Activated CD4-positive, alpha-beta T cell treated with anti-CD3 and anti-CD28 coated beads, Interleukin-2, amount 10 ng/mL, durations not matched to agents 7 days and 5 days (primary cell): Measurements from ENCODE around the gene KNDC1. TPM values are rescaled to one million over a fixed set of nuclear protein-coding genes. Genes with fewer than 3 reads are reported as not detected.
"Not testable (repeated sequence)": the region's sequence is repeated elsewhere in the genome, so short reads cannot be mapped to it uniquely, and the experiment has no call there.

Experiments used
- CTCF ChIA-PET: fragments of 350-600 bp; sonication (Branson Sonifier 250); formaldehyde crosslinking; loops from one replicate; lab custom pipeline; 2021; ENCODE audit warnings: antibody characterized with exemption; lab: Charles Lee
- POLR2A ChIA-PET: fragments of 350-600 bp; sonication (Branson Sonifier 250); formaldehyde crosslinking; loops from one replicate; lab custom pipeline; 2021; ENCODE audit warnings: antibody characterized with exemption; lab: Charles Lee
- DNase-seq: peaks from one replicate; pipeline ENCODE4 v3.0.0-alpha.2; 2020
- H3K27ac Mint-ChIP-seq: one replicate; pipeline ENCODE4 v1.8.0; 2021; ENCODE audit warnings: mild to moderate bottlenecking, moderate library complexity, mixed read lengths
- H3K27me3 Mint-ChIP-seq: one replicate; pipeline ENCODE4 v1.8.0; 2021; ENCODE audit warnings: mixed read lengths
- H3K36me3 Mint-ChIP-seq: one replicate; pipeline ENCODE4 v1.8.0; 2021; ENCODE audit warnings: low read depth, mixed read lengths
- H3K4me1 Mint-ChIP-seq: one replicate; pipeline ENCODE4 v1.8.0; 2021; ENCODE audit warnings: mixed read lengths
- H3K4me3 Mint-ChIP-seq: one replicate; pipeline ENCODE4 v1.8.0; 2021; ENCODE audit warnings: mild to moderate bottlenecking, moderate library complexity, mixed read lengths
- H3K9me3 Mint-ChIP-seq: one replicate; pipeline ENCODE4 v1.8.0; 2021; ENCODE audit warnings: mixed read lengths
- total RNA-seq, 2 experiments: library from RNA; stranded (reverse); gene quantifications; one replicate each; pipeline ENCODE4 v1.2.3, GENCODE V29; 2021

KNDC1 gene
- total RNA-seq, 2 experiments from 2014 or later = 0.07 to 0.08 TPM

GRCh38 chr10:133141144-133141957, 18.7 kb upstream of the KNDC1 start:
- Mint-ChIP-seq H3K36me3 (no peaks in the 10 kb centered on the region), H3K4me1 (peaks cover 5% of the 10 kb centered on the region), H3K27me3 (peaks cover 2% of the 10 kb centered on the region), H3K27ac (no peak overlapping the region), H3K4me3 (no peak overlapping the region), H3K9me3 (no peaks in the 10 kb centered on the region)
- no peak for DNase-seq
- CTCF ChIA-PET = no interaction called here
- POLR2A ChIA-PET = no interaction called here

GRCh38 chr10:133141958-133142340, 18.1 kb upstream of the KNDC1 start:
- no peak overlapping the region for H3K4me3 Mint-ChIP-seq
- H3K9me3 Mint-ChIP-seq = no peaks in the 10 kb centered on the region
- ChIA-PET CTCF (interaction anchor here (2.0 kb wide), 1 partner anchor 188 kb away, joined by 7 read pairs; no protein-coding TSS in a partner anchor), POLR2A (no interaction called here)
- H3K4me1 Mint-ChIP-seq = peaks cover 5% of the 10 kb centered on the region
- H3K27ac Mint-ChIP-seq = no peak overlapping the region
- H3K27me3 Mint-ChIP-seq = peaks cover 4% of the 10 kb centered on the region
- H3K36me3 Mint-ChIP-seq = no peaks in the 10 kb centered on the region
- DNase-seq = no peak

- POLR2A ChIA-PET = no interaction called here
- H3K4me1 Mint-ChIP-seq = peaks cover 5% of the 10 kb centered on the region
- H3K4me3 Mint-ChIP-seq = no peak overlapping the region
- DNase-seq = no peak
- H3K27ac Mint-ChIP-seq = no peak overlapping the region
- H3K36me3 Mint-ChIP-seq = no peaks in the 10 kb centered on the region
- CTCF ChIA-PET = interaction anchor here (0.7 to 2.0 kb wide), 3 partner anchors 15 to 187 kb away, joined by 3 to 7 read pairs (median 3); no protein-coding TSS in a partner anchor
- H3K27me3 Mint-ChIP-seq = peaks cover 10% of the 10 kb centered on the region
- peaks cover 4% of the 10 kb centered on the region for H3K9me3 Mint-ChIP-seq
Observed at GRCh38 chr10:133142523-133143199, 17.4 kb upstream of the KNDC1 start.

- CTCF ChIA-PET = interaction anchor here (0.6 to 2.0 kb wide), 5 partner anchors 16 to 186 kb away, joined by 3 to 7 read pairs (median 3); no protein-coding TSS in a partner anchor
- Mint-ChIP-seq H3K4me1 (peaks cover 5% of the 10 kb centered on the region), H3K4me3 (no peak overlapping the region), H3K27me3 (peaks cover 14% of the 10 kb centered on the region), H3K9me3 (peaks cover 7% of the 10 kb centered on the region), H3K27ac (no peak overlapping the region), H3K36me3 (no peaks in the 10 kb centered on the region)
- POLR2A ChIA-PET = no interaction called here
- DNase-seq = no peak
Observed at GRCh38 chr10:133143200-133143533, 16.9 kb upstream of the KNDC1 start.

GRCh38 chr10:133143546-133143945, 16.5 kb upstream of the KNDC1 start:
- ChIA-PET POLR2A (no interaction called here), CTCF (interaction anchor here (0.6 to 2.0 kb wide), 5 partner anchors 15 to 186 kb away, joined by 3 to 7 read pairs (median 3); no protein-coding TSS in a partner anchor)
- H3K27me3 Mint-ChIP-seq = peaks cover 16% of the 10 kb centered on the region
- no peak overlapping the region for H3K27ac Mint-ChIP-seq
- H3K9me3 Mint-ChIP-seq = peaks cover 7% of the 10 kb centered on the region
- H3K36me3 Mint-ChIP-seq = no peaks in the 10 kb centered on the region
- H3K4me1 Mint-ChIP-seq = peaks cover 5% of the 10 kb centered on the region
- no peak for DNase-seq
- H3K4me3 Mint-ChIP-seq = no peak overlapping the region

GRCh38 chr10:133144771-133145170, 15.2 kb upstream of the KNDC1 start:
- Mint-ChIP-seq H3K4me1 (peaks cover 5% of the 10 kb centered on the region), H3K27ac (no peak overlapping the region), H3K27me3 (peaks cover 24% of the 10 kb centered on the region), H3K9me3 (peaks cover 7% of the 10 kb centered on the region), H3K36me3 (no peaks in the 10 kb centered on the region), H3K4me3 (no peak overlapping the region)
- no peak for DNase-seq
- ChIA-PET CTCF (no interaction called here), POLR2A (no interaction called here)

- ChIA-PET POLR2A (no interaction called here), CTCF (no interaction called here)
- H3K4me1 Mint-ChIP-seq = no peaks in the 10 kb centered on the region
- H3K27ac Mint-ChIP-seq = no peak overlapping the region
- peaks cover 35% of the 10 kb centered on the region for H3K27me3 Mint-ChIP-seq
- H3K9me3 Mint-ChIP-seq = peaks cover 7% of the 10 kb centered on the region
- no peak overlapping the region for H3K4me3 Mint-ChIP-seq
- no peak for DNase-seq
- H3K36me3 Mint-ChIP-seq = no peaks in the 10 kb centered on the region
Observed at GRCh38 chr10:133150226-133150625, 9.8 kb upstream of the KNDC1 start.

- no peak overlapping the region for H3K4me3 Mint-ChIP-seq
- no peaks in the 10 kb centered on the region for H3K4me1 Mint-ChIP-seq
- no peaks in the 10 kb centered on the region for H3K36me3 Mint-ChIP-seq
- H3K9me3 Mint-ChIP-seq = peaks cover 7% of the 10 kb centered on the region
- POLR2A ChIA-PET = no interaction called here
- DNase-seq = no peak
- CTCF ChIA-PET = no interaction called here
- H3K27me3 Mint-ChIP-seq = peaks cover 35% of the 10 kb centered on the region
- no peak overlapping the region for H3K27ac Mint-ChIP-seq
Observed at GRCh38 chr10:133150656-133151055, 9.4 kb upstream of the KNDC1 start.

- H3K27ac Mint-ChIP-seq, H3K4me1 Mint-ChIP-seq, H3K4me3 Mint-ChIP-seq, CTCF ChIA-PET, DNase-seq, H3K9me3 Mint-ChIP-seq, POLR2A ChIA-PET, H3K36me3 Mint-ChIP-seq: not testable (repeated sequence)
- peaks cover 35% of the 10 kb centered on the region for H3K27me3 Mint-ChIP-seq
Observed at GRCh38 chr10:133151071-133151470, 8.9 kb upstream of the KNDC1 start.

GRCh38 chr10:133151543-133151972, 8.5 kb upstream of the KNDC1 start:
- H3K4me3 Mint-ChIP-seq = no peak overlapping the region
- ChIA-PET CTCF (no interaction called here), POLR2A (no interaction called here)
- H3K4me1 Mint-ChIP-seq = no peaks in the 10 kb centered on the region
- H3K36me3 Mint-ChIP-seq = no peaks in the 10 kb centered on the region
- H3K27ac Mint-ChIP-seq = no peak overlapping the region
- peaks cover 35% of the 10 kb centered on the region for H3K27me3 Mint-ChIP-seq
- peaks cover 7% of the 10 kb centered on the region for H3K9me3 Mint-ChIP-seq
- DNase-seq = no peak

- no peak overlapping the region for H3K27ac Mint-ChIP-seq
- peaks cover 16% of the 10 kb centered on the region for H3K27me3 Mint-ChIP-seq
- ChIA-PET CTCF (no interaction called here), POLR2A (no interaction called here)
- no peaks in the 10 kb centered on the region for H3K4me1 Mint-ChIP-seq
- no peaks in the 10 kb centered on the region for H3K36me3 Mint-ChIP-seq
- H3K4me3 Mint-ChIP-seq = no peak overlapping the region
- DNase-seq = no peak
- no peaks in the 10 kb centered on the region for H3K9me3 Mint-ChIP-seq
Observed at GRCh38 chr10:133154411-133154810, 5.6 kb upstream of the KNDC1 start.

- Mint-ChIP-seq H3K4me3 (no peak overlapping the region), H3K36me3 (no peaks in the 10 kb centered on the region), H3K27ac (no peak overlapping the region), H3K4me1 (no peaks in the 10 kb centered on the region), H3K9me3 (no peaks in the 10 kb centered on the region), H3K27me3 (peaks cover 10% of the 10 kb centered on the region)
- CTCF ChIA-PET = no interaction called here
- no peak for DNase-seq
- POLR2A ChIA-PET = no interaction called here
Observed at GRCh38 chr10:133154996-133155778, 4.8 kb upstream of the KNDC1 start.
